IPS-15b (cell line): ENCODE measurements around the gene TMPRSS3.
"Not testable (repeated sequence)": the region's sequence is repeated elsewhere in the genome, so short reads cannot be mapped to it uniquely, and the experiment has no call there.

Experiments used
- H3K27me3 ChIP-seq: one replicate; pipeline ENCODE4 v1.6.1; 2013; ENCODE audit warnings: low read length; ENCODE audit not compliant: control insufficient read depth, insufficient read depth
- H3K36me3 ChIP-seq: one replicate; pipeline ENCODE4 v1.6.1; 2013; ENCODE audit warnings: low read length; ENCODE audit not compliant: control insufficient read depth, insufficient read depth
- H3K4me1 ChIP-seq: one replicate; pipeline ENCODE4 v1.6.1; 2013; ENCODE audit warnings: mild to moderate bottlenecking, low read length; ENCODE audit not compliant: control insufficient read depth, insufficient read depth
- H3K4me3 ChIP-seq: one replicate; pipeline ENCODE4 v1.5.1; 2013; ENCODE audit warnings: low read depth, low read length
- H3K9ac ChIP-seq: one replicate; pipeline ENCODE4 v1.6.1; 2013; ENCODE audit warnings: low read depth, mild to moderate bottlenecking, low read length
- H3K9me3 ChIP-seq: one replicate; pipeline ENCODE4 v1.6.1; 2013; ENCODE audit warnings: mild to moderate bottlenecking, low read length; ENCODE audit not compliant: control insufficient read depth, insufficient read depth

TMPRSS3 gene

DNA sequence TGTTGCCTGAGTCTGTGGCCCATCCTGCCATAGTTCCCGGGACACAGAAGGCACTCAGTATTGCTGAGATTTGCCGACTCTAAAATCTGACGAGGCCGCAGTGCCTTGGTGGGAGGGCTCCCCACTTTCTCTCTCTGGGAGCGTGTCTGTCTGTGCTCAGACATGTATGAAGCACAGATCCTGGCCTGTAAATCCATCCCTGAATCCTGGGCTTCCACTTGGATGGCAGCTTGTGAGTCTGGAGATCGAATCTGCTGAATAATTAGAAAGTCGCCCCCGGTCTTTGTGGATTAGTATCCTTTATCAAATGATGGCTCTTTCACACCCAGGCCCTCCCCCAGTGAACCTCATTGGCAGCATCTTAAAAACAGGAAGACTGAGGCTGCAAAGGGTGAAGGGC is 18.2 kb upstream of the TMPRSS3 start:
- Histone ChIP-seq H3K4me3 (no peak overlapping the region), H3K9ac (no peak overlapping the region), H3K9me3 (no peaks in the 10 kb centered on the region), H3K36me3 (no peaks in the 10 kb centered on the region), H3K27me3 (no peaks in the 10 kb centered on the region), H3K4me1 (peaks cover 2% of the 10 kb centered on the region)

DNA sequence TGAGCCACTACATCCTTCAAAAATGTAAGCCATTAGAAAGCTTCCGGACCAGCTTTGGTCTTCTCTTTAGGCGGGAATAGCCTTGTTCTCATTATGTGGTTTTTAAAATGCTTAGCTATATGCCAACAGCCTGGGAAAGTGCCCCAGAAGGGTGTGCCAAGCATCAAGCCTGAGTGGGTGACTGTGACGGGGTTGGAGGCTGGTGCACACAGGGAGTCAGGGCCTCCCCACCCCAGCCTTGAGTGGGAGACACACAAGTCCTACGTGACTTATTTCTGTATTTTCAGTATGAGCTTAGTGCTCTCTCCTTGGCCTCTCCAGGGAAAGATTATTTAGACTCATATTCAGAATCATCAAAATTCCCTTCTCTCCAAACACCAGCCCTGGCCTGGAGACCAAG is 17.6 kb upstream of the TMPRSS3 start:
- peaks cover 2% of the 10 kb centered on the region for H3K4me1 ChIP-seq
- no peak overlapping the region for H3K4me3 ChIP-seq
- H3K9me3 ChIP-seq, result no peaks in the 10 kb centered on the region
- no peaks in the 10 kb centered on the region for H3K36me3 ChIP-seq
- H3K9ac ChIP-seq, result no peak overlapping the region
- H3K27me3 ChIP-seq, result no peaks in the 10 kb centered on the region

DNA sequence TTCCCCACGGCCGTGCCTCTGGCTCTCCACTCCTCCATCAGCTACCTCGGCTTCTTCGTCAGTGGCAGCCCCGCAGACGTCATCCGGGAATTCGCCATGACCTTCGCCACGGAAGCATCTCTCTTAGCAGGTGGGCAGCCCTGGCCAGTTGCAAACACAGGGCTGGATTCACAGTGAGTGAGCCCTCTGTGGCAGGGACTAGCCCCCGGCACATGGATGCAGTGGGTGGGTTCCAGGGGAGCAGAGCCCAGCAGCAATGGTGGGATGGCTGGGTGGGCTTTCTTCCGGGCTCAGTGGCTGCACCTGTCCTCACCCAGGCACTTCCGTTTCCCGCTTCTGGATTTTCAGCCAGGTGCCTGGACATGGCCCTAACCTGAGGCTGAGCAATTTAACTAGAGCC is 17.2 kb upstream of the TMPRSS3 start:
- no peak overlapping the region for H3K9ac ChIP-seq
- peaks cover 2% of the 10 kb centered on the region for H3K4me1 ChIP-seq
- no peaks in the 10 kb centered on the region for H3K36me3 ChIP-seq
- H3K4me3 ChIP-seq, result no peak overlapping the region
- H3K27me3 ChIP-seq, result no peaks in the 10 kb centered on the region
- H3K9me3 ChIP-seq, result no peaks in the 10 kb centered on the region

DNA sequence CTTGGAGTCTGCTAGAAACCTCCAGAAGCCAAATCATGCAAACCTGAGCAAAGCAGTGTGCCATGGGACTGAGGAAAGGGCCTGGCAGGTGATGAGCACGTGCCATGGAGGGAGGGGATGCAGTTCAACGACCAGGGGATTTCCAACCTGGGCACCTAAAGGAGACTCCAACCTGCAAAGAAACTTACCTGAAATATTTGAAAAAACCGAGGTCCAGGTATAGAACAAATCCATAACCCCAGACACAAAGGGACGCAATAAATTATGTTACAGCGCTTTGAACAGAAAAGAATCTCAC is 16.7 kb upstream of the TMPRSS3 start:
- peaks cover 2% of the 10 kb centered on the region for H3K4me1 ChIP-seq
- H3K9me3 ChIP-seq, result no peaks in the 10 kb centered on the region
- H3K4me3 ChIP-seq, result no peak overlapping the region
- no peak overlapping the region for H3K9ac ChIP-seq
- no peaks in the 10 kb centered on the region for H3K36me3 ChIP-seq
- H3K27me3 ChIP-seq, result no peaks in the 10 kb centered on the region

DNA sequence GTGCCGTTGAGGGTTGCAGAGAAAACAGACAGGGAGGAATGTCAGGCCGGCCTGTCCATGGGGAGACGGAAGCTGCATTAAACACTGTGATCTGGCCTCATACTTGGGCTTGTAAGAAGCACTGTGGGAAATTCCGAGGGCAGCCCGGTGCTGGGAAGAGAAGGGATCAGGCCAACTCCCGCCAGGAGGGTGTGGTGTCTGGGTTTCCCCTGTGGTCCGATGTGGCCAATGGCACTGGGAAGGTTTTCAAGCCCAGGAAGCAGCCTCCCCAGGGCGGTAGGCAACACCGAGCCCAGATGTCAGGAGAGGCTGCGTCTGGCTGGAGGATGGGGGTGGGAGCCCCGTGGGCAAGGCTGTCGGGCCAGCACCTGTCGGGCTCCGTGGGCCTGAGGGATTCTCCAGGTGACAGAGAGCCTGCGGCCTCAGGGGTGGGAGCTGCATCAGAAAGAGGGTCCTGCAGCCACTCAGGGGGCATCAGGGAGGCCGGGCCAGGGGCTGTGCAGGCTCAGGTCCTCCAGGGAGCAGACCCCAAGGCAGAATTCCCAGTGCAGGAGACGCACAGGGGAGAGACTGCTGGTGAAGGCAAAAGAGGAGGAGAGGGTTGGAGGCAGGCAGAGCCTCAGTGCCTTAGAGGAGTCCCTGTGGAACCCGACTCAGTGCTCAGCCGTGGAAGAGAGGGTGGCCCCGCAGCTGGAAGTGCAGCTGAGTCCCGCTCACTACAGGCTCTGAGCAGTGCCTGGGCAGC is 16.2 kb upstream of the TMPRSS3 start:
- H3K4me1 ChIP-seq, result peaks cover 2% of the 10 kb centered on the region
- no peaks in the 10 kb centered on the region for H3K27me3 ChIP-seq
- no peak overlapping the region for H3K9ac ChIP-seq

DNA sequence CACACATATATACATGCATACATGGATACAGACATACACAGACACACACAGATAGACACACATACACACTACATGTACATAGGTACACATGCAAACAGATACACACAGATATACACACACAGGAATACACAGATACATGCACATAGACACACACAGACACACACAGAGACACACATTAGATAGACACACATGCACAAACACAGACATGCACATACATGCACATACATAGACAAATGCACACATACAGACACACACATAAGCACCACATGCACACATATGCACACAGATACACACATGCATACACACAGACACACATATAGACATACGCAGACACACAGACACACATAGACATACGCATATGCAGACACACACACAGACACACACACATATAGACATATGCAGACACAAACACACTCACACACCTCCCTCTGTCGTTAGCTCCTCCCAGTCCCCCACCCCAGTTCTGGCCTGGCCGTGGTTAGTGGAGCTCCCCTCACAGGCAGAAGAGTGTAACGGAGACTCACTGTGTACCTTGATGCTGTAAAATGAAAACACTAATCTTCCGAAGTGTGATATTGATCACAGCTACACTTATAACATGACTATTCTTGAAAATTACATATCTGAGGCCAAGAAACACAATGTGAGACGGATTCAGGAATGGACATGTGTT is 15.5 kb upstream of the TMPRSS3 start:
- Histone ChIP-seq H3K36me3 (no peaks in the 10 kb centered on the region), H3K9me3 (no peaks in the 10 kb centered on the region), H3K4me3 (no peak overlapping the region), H3K27me3 (no peaks in the 10 kb centered on the region), H3K4me1 (peaks cover 2% of the 10 kb centered on the region), H3K9ac (no peak overlapping the region)

More for the DNA sequence above, 16.2 kb upstream of the TMPRSS3 start:
- H3K4me3 ChIP-seq, result no peak overlapping the region
- H3K9me3 ChIP-seq, result no peaks in the 10 kb centered on the region
- H3K36me3 ChIP-seq, result no peaks in the 10 kb centered on the region

DNA sequence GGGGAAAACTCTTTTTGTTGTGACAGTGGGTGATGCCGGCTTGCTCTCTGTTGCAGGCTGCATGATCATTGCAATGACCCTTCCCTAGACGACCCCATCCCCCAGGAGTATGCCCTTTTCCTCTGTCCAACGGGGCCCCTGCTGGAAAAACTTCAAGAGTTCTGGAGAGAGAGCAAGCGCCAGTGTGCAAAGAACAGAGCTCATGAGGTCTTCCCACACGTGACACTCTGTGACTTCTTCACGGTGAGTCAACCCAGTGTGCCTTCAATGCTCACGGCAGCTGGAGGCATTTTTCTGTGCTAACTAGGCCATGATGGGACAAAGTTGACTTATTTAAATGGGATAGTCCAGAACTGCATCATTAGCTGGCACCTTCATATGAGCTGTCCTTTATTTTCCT is 13.5 kb upstream of the TMPRSS3 start:
- Histone ChIP-seq H3K27me3 (no peaks in the 10 kb centered on the region), H3K36me3 (no peaks in the 10 kb centered on the region), H3K4me1 (peaks cover 2% of the 10 kb centered on the region), H3K9me3 (no peaks in the 10 kb centered on the region), H3K9ac (no peak overlapping the region), H3K4me3 (no peak overlapping the region)

DNA sequence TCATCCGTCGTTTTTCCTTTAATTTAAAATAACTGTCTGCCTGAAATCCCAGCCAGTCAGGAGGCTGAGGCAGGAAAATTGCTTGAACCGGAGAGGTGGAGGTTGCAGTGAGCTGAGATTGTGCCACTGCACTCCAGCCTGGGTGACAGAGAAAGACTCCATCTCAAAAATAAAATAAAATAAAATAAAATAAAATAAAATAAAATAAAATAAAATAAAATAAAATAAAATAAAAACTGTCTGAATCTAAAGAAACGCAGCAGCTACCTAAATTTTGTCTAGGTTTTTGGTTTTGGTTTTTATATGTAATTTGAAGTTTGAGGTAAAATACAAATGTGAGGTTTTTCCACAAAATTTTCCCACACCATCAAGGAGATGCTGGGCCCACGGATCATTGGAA is 12.9 kb upstream of the TMPRSS3 start:
- not testable (repeated sequence) for H3K4me1 ChIP-seq, H3K36me3 ChIP-seq

DNA sequence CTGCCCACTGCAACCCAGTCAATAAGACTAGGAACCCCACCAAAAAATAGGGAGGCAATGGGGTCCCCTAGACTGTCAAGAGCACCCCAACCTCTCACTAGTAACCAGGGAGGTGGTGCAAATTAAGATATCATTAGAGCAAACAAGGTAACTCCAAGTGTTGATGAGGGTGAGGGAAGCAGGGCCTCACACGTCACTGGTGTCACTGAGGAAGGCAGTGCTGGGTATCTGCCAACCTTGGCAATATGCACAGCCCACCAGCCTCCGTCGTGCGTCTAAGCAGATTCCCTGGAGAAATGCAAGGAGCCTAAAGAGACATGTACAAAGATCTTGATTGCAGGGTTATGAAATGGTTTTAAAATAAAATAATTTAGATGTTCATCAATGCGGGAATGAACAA is 11.6 kb upstream of the TMPRSS3 start:
- Histone ChIP-seq H3K9me3 (no peaks in the 10 kb centered on the region), H3K27me3 (no peaks in the 10 kb centered on the region), H3K9ac (no peak overlapping the region), H3K36me3 (no peaks in the 10 kb centered on the region), H3K4me3 (no peak overlapping the region), H3K4me1 (peaks cover 2% of the 10 kb centered on the region)

More for the DNA sequence above, 12.9 kb upstream of the TMPRSS3 start:
- not testable (repeated sequence) for H3K4me3 ChIP-seq, H3K9ac ChIP-seq, H3K9me3 ChIP-seq, H3K27me3 ChIP-seq

DNA sequence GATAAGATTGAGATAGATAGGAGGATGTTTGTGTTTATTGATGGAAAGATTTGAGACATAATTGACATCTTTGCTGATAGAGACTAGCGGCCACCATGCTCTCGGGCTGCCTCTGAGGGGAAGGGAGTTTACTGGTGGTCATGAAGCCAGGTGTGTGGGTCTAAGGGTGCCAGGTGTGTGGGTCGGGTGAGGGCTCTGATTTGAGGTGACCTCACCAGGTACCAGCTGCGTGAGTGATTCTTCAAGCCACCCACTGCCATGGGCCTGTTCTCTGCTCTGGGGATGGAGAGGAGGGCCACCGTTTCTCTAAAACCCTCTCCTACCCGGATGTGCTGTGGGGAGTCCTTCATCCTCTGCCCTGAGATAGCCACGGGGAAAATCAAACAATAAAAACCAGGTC is 11.0 kb upstream of the TMPRSS3 start:
- Histone ChIP-seq H3K27me3 (no peaks in the 10 kb centered on the region), H3K36me3 (no peaks in the 10 kb centered on the region), H3K4me1 (peaks cover 2% of the 10 kb centered on the region), H3K9me3 (no peaks in the 10 kb centered on the region), H3K9ac (no peak overlapping the region), H3K4me3 (no peak overlapping the region)

DNA sequence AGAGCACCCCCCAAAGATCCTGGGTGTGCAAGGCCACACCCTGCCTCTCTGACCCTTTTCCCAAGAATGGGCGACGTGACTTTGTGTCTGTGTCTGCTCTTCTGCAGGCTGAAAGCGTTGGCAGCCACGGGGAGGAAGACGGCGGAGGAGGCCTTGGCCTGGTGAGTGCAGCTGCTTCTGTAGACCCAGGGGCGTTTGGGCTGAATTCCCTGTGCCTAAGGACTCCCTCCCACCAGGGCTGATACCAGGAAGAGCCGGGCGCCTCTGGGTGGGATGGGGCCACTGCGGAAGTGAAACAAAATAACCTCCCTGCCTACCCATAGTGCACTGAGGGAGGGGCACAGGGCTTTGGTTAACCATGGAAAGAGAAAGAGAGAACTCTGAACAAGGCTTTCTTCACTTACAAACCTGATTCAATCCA is 10.4 kb upstream of the TMPRSS3 start:
- Histone ChIP-seq H3K4me1 (peaks cover 2% of the 10 kb centered on the region), H3K27me3 (no peaks in the 10 kb centered on the region), H3K9ac (no peak overlapping the region), H3K9me3 (no peaks in the 10 kb centered on the region), H3K36me3 (no peaks in the 10 kb centered on the region), H3K4me3 (no peak overlapping the region)
